Amniotic epithelial cell (primary cell): ENCODE results near the gene BANK1.

Experiments used
- DNase-seq: peaks from one replicate; pipeline ENCODE4 v3.0.0-alpha.2; 2010; ENCODE audit warnings: low read depth

Gene BANK1, protein sequence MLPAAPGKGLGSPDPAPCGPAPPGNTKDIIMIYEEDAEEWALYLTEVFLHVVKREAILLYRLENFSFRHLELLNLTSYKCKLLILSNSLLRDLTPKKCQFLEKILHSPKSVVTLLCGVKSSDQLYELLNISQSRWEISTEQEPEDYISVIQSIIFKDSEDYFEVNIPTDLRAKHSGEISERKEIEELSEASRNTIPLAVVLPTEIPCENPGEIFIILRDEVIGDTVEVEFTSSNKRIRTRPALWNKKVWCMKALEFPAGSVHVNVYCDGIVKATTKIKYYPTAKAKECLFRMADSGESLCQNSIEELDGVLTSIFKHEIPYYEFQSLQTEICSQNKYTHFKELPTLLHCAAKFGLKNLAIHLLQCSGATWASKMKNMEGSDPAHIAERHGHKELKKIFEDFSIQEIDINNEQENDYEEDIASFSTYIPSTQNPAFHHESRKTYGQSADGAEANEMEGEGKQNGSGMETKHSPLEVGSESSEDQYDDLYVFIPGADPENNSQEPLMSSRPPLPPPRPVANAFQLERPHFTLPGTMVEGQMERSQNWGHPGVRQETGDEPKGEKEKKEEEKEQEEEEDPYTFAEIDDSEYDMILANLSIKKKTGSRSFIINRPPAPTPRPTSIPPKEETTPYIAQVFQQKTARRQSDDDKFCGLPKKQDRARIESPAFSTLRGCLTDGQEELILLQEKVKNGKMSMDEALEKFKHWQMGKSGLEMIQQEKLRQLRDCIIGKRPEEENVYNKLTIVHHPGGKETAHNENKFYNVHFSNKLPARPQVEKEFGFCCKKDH

DNA sequence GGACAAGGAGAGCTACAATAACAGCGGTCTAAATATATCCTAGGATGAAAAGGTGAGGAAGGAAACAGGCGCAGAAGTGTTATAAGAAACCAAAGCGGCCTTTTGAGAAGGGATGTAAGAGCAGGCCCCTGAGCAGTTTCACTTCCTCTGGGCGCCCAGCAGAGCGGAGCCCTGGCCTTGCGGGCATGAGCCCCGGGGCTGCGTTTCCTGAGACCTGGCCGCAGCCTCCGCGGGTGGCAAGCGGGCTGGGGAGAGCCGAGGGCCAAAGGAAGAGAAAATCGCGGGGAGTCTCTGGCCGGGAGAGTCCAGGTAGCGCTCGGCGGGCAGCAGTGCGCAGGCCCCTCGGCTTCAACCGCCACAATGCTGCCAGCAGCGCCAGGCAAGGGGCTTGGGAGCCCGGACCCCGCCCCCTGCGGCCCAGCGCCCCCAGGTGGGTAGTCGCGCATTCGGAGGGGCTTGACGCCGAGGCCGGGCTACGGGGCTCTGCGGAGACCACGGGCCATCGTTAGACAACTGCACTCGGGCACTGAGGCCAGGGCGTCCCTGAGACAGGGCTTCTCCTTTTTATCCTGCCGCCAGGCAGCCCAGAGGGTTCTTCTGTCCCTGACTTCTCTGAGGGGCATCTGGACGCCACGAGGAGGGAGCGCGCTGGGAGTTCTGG, at the start of gene BANK1:
TSS of gene BANK1 (plus strand) at position 210 of the 661 bp plus-strand sequence. CDS start at position 361, 151 bp downstream.
- DNase-seq = peak; percentile 34

DNA sequence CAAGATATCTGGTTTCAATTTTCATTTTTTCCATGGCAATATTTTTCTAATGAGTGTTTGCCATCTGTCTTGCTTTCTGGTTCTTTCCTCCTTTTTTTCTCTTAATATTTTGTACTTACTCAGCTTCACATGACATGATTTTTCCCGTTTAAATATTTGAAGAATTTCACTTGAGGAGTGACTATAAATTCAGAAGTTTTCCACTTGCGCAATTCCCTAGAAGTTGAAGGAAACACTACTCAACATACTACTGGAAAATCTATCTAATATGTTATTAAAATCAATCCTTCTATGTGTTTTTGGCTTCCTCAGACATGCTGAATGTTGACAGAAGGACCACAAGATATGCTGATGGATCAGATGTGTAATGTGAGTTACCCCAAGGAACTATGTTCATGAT, 36.8 kb upstream of the BANK1 start:
- DNase-seq = peak; percentile 87

DNA sequence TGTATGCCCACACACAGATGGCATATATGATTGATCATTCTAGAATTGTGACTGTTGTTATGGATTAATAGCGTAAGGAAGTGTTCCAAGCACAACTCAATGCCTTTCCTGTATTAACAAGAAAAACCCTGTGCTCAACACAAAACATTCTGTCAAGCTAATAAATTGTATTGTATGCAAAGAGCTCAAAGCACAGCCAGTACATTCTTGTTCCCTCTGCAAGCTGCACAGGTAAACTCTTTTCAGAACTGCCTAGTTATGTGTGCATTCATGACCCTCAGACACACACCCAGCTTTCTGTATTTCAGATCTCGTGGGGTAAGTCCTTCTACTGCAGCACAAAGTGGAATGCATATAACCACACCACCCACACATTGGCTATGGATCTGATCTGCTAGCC, 34.3 kb upstream of the BANK1 start:
- no peak for DNase-seq

DNA sequence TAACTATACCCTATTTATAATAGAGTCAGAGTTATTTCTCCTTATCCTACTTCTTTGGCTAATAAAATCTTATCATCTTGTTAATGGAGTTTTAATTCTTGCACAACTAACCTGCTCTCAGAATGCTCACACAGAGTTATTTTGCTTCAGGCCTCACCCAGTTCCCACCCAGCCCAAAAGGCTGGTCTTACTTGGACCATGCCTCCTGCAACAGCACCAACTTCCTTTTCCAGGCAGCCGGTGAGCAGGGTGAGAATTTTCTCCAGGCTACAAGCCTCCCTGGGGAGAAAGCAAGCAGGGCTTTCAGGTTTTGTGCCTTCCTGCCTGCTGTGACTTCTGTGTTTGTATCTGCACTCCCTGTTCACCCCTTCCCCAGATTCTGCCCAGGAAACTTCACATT, 29.1 kb upstream of the BANK1 start:
- DNase-seq = no peak

DNA sequence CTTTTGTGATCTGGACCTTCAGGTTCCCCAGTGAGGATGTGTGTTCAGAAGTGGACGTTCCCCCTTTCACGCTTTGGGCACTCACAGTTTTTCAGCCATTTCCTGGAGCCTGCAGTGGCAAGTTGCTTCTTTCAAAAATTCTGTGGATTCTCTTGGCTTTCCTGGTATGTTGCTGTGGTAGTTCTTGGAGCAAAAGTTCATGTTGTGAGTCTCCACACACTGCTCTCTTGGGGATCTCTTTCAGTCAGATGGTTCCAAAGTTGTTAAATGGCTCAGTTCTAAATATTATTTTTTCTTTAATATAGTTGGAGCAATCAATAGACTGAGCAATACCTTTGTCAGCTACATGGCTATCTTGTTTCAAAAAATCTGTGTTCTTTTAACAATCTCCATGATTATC, 28.5 kb upstream of the BANK1 start:
- DNase-seq = no peak

DNA sequence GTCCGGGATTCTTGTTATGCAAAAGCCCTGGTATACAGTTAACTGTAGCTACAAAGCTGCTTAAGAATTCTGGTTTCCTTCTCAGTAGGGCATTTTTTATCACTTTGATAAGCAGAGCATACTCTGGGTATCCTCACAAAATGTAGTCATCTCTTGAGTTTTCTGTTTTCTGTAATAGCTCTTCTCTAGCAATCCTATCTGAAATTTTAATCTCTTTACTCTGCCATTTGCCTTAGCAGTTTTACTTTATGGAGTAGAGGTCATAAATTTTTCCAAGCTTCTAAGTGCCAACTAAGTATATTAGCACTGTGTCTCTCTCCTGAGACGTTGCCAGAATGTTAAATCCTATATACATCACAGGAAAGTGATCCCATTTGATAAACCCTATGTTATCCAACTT, 28.0 kb upstream of the BANK1 start:
- peak; percentile 38 for DNase-seq

DNA sequence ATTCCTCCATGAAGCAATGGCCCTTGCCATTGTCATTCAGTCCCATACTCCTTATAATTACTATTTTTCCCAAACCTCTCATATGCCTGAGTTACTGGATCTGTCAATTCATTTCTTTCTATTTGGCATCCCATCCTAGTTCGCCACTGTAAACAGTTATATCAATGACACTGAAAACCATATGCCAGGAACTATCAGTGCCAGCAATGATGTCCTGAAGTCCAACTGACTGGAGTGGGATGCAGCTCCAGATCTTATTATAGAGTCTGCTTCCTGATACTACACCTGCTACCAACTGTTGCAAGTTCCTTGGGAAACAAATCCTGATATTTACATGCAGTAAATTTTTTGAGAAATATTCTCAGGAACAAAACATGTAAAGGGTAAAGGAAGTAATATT, 27.0 kb upstream of the BANK1 start:
- no peak for DNase-seq

DNA sequence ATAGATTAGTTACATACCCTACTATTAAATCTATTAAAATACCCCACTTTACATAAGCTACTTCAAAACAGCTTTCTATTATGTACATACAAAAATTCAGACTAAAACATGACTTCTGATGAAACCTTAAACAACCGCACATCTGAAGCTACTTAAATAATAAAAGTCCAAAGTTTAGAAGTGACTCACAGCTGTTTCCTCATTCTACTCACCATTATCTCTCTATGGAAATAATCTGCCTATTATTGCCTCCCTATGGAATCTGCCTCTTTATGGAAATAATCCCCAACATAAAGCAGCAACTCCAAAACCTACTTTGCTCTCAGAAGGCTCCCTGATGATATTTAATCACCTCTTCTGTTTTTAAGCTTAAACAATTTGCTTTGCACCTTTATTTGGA, 15.7 kb upstream of the BANK1 start:
- peak; percentile 75 for DNase-seq

DNA sequence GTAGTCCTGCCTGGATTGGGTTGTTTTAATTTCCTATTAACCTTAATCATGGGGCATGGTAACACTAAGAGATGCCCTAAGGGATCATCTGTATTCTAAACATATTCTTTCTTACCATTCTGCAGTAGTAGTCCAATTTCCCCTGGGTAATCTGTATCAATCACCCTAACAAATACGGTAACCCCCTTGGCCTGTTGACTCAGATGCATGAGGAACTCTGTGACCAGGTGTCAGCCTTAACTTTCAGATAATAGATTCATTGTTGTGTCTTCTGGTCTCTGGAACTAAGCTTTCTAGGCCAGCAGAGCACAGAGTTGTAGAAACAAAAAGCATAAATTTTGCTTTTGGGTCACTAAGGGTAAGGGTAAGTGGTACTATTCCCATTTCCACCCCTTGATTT, 13.1 kb upstream of the BANK1 start:
- no peak for DNase-seq

DNA sequence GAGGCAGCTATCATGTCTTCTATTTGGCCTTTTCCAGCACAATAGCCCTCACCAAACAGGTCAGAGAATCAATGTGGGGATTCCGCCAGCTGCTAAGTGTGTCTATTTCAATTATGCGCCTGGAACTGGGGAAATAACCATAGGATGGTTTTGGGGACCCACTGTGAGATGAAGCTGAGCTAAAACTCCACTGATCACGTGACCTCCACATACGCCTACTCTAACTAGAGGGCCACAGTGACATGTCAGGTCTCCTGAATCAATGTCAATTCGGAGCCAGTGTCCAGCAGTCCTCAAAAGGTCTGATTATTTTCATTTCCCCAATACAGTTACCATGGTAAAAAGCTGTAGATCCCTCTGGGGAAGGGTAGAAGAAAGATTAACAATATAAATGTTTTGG, 10.2 kb upstream of the BANK1 start:
- no peak for DNase-seq

DNA sequence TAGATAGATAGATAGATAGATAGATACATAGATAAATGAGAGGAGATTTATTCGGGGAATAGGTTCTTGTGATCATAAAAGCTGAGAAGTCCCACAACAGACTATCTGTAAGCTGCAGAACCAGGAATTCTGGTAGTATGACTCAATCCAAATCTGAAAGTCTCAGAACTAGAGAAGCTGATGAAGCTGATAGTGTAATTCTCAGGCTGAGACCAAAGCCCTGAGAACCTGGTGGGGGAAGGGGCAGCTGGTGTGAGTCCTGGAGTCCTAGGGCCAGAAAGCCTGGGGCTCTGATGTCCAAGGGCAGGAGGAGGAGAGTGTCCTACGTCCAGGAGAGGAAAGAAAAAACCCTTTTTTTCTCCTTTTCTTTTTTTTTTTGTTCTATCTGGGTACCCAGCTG, 8.0 kb upstream of the BANK1 start:
- DNase-seq = peak; percentile 31

DNA sequence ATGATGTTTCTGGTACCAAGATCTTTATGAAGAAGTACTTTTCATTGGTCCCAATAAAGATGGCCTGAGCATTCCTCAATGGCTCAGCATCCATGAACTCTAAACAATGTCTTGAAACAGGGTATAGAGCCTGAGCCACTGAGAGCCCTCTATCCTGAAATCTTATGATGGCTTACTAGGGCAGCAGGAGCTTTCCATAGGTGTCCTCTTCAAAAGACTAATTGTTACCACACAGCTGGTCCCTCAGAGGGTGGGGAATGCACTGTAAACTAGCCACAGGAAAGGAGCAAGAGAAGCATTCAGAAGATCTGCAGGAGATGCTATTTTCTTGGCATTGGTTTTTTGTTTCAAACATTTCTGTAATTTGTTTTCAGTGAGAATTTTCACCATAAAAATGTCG, 5.6 kb upstream of the BANK1 start:
- no peak for DNase-seq

DNA sequence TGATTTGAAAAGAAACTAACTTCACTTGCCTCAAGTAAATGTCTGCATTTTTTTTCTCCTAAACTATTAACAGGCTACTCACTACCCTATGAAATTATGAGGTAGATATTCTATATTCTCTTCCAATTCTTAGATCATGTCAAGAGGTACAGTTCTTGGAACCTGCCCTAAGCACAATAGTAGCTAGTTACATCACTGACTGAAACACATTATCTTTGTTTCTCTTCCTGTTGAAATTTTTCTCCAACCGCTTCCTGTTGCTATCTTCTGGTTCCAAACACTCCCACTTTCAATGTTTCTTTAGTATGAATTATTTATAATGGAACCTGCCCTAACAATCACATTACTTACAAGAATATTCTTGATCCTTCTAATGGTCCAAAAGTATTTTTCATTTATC, 5.0 kb upstream of the BANK1 start:
- peak; percentile 41 for DNase-seq

DNA sequence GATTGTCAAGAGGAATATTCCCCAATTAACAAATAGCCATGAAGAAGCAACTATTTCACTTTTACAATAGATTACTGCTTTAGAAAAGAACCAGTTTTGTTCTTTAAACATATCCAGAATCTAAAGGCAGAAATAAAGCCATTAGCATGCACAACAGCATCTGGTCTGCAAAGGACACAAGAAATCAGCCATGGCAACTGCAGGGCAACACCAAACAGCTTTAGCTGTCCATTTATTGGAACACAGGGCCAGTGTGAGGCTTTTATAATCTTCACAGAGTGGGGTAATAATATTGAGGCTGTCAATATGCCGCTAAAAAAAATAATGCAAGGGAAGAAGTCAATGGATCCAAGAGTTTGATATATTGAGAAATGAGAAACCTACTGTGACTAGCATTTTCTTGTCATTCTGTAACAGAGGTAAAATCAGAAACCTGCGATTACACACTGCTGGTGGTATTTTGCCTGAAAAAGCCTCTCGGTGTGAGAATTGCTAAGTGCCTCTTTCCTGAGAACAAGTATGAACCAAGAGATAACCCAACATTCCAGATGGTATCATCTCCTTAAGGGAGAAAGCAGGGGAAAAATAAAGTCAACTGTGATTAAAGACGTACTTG, 2.7 kb upstream of the BANK1 start:
- no peak for DNase-seq

DNA sequence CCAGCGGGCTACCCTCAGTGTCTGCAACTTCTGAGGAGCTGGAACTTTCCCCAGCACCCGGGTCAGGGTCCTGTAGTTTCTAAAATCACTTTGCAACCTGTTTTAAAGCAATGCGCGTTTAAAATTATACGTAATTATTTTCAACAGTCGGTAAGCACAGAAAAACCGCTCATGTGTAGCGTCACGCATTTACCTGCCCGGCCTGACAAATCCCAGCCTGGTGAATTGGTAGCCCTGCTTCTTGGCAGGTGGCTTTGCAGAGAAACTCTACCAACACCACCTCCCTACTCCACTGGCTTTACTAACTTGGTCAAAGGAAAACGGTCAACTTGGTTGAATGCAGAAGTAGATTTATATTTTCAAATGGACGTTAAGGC, 640 bp downstream of the BANK1 start:
- DNase-seq = no peak

DNA sequence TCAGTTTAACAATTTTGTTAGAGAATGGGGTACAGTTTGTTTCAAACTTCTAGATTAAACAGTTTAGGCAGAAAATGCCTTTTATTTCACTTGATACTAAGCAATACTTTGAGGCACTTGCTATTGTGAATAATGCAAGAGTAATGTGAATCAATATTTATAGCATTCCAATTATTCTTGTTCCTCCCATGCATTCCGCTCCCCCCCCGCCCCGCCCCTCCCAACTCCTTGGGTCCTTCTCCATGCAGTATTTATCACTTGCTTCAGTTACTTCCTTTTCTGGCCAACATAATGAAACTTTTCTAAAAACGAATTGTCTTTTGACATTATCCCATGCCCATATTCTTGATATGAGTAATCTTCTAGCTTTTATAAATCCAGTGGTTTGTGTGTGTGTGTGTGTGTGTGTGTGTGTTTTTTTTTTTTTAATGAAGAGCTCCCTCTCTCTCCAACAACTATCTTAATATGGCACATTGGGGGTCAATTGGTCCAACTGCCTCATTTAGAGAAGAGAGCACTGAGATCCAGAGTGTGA, 1.6 kb downstream of the BANK1 start:
- DNase-seq = no peak

DNA sequence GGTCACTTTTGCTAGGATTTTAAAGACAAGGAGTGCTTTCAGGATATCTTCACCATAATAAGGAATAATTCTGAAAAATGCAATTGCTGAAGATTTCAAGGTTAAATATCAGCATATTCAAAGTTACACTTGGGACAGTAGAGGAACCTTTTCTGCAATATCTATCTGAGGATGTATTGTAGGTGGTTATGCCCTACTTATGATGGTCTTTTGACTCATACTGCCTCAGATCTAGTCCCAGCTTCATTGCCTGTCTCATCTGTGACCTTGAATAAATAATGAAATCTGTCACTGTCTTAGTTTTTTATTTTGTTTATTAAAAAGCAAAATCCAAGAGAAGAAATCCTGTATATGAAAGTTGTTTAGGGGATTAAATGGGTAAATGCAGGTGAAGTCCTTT, 2.9 kb downstream of the BANK1 start:
- DNase-seq = no peak

DNA sequence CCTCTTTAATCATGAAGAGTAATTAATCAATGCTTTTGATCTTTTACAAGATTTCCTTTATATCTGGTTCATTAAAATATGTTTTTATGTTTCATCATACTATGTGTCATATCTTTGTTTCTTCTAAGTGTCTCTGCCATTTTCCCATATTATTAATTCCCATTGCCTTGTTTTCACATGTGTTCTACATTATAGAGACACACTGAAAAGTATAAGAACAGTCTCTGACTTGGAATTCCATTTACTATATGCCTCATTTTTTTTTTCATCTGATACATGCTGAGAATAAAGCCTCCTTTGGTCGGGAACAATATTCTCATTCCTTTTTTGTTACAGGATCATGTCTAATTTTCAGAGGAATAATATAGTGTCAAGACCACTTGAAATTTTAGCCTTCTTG, 4.3 kb downstream of the BANK1 start:
- DNase-seq = no peak

DNA sequence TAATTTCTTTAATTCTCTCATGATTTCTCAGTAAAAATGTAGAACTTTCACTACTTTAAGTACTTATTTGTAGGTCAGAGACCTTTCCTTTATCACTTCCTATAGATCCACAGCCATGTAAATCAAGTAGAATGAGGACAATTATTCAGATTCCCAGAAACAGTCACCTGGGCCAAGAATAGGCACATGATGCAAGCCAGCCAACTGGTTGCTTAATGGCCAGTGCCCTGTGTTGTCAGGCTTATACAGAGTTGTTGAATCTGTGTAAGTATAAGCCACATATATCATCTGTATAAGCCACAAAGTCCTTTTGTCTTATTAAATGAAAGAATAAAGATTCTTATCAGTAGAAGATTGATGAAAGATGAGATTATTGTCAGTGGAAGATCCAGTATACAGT, 5.2 kb downstream of the BANK1 start:
- DNase-seq = no peak

DNA sequence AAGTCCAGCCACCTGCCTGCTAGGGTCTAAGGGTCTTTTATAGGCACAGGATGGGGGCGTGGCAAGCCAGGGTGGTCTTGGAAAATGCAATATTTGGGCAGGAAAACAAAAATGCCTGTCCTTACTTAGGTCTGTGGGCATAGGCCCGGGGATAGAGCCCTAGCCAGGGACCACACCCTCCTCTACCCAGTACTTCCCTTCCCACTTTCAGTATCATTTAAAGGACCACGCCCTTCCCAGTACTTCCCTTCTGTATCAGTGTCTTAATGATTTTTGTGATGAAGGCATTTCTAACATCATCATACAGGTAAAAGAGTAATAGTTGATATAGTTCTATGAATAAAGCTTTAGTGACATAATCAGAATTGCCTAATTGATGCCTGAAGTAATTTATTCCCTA, 11.4 kb downstream of the BANK1 start:
- DNase-seq = no peak

DNA sequence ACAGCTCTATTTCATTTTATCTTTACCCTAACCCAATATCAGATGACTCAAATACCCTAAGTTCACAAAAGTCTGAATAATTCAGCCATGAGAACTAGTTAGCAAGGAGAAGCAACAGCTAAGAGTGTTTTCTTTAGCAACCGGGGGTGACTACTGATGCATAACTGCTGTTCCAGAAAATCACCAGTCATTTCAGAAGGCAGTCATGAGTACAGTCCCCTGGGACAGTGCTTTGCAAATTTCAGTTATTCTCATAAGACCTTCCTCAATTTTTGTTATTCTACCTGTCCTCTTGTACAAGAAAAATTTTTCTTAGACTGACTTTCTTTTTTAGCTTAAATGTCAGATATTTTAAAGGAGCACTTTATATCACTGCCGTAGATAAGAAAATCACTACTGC, 16.4 kb downstream of the BANK1 start:
- no peak for DNase-seq

DNA sequence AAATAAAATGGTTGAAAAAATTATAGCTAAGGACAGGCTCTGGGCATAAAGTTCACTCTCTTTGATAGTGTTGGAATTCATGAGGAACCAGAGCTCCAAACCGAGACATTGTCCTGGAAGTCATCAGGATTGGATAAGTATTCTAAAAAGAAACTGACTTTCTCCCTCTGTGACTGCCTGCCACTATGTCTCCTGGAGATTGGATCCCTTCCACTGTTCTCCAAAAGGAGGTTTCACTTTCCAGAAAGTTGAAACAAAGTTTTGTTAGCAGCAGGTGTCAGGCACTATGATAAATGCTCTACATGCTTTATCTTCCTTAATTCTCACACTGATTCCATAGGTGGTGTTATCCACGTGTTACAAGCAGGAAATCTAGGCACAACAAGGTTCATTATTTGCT, 16.8 kb downstream of the BANK1 start:
- DNase-seq = no peak
